Measurements from ENCODE around the gene INSIG1. TPM values are rescaled to one million over a fixed set of nuclear protein-coding genes. Genes with fewer than 3 reads are reported as not detected.

INSIG1 gene
- total and polyA plus RNA-seq, 2 of the 4 experiments (the other 2 are of a cell fraction), result 19.0 to 26.0 TPM

GRCh38 chr7:155279787-155280445, 17.8 kb upstream of the INSIG1 start:
- no peaks in the 10 kb centered on the region for H3K4me1 ChIP-seq (ENCODE audit: control insufficient read depth, insufficient read depth, low read length)
- no peak overlapping the region for H2BK20ac ChIP-seq (ENCODE audit: low read depth, low read length)
- H3K23ac ChIP-seq (ENCODE audit: low read depth, low read length), result no peak overlapping the region
- no peak overlapping the region for H2BK5ac ChIP-seq (ENCODE audit: low read depth, low read length, poor library complexity, severe bottlenecking)
- H3K9me3 ChIP-seq (ENCODE audit: control insufficient read depth, insufficient read depth, low read length), result no peaks in the 10 kb centered on the region
- H3K4me3 ChIP-seq (ENCODE audit: insufficient read depth, low read depth, low read length), result no peak overlapping the region
- BruUV-seq (replicated peaks), result no TSS peak
- dilution Hi-C loops (cut with HindIII; ENCODE audit: low sequenced_read_pairs, unreplicated experiment) (no loop called here), intact Hi-C loops (cut with micrococcal nuclease) (no loop called here), in situ Hi-C loops (cut with MboI; ENCODE audit: low sequenced_read_pairs) (no loop called here)
- no peak for DNase-seq
- no peaks in the 10 kb centered on the region for H3K36me3 ChIP-seq (ENCODE audit: control insufficient read depth, insufficient read depth, low read length)
- TF ChIP-seq POLR2A (IDR thresholded peaks at IDR 0.05; ENCODE audit: low read depth, low read length), result no peak
- no peak for TF ChIP-seq MAZ (IDR thresholded peaks at IDR 0.05; ENCODE audit: borderline replicate concordance, low read depth, low read length)
- TF ChIP-seq FOS (IDR thresholded peaks at IDR 0.05; ENCODE audit: low read depth, low read length), result no peak
- TF ChIP-seq RFX5 (IDR thresholded peaks at IDR 0.05; ENCODE audit: low read depth, low read length), result no peak
- H4K5ac ChIP-seq (ENCODE audit: low read depth, low read length), result no peak overlapping the region
- no peak overlapping the region for H2AFZ ChIP-seq (replicated peaks; ENCODE audit: low read length, poor library complexity)
- H2AK5ac ChIP-seq (ENCODE audit: low read depth, low read length), result no peak overlapping the region
- no peak overlapping the region for H3K4me2 ChIP-seq (ENCODE audit: low read depth, low read length)
- no CpG with 5 or more reads among the region's 14 CpGs for WGBS, 2 experiments (ENCODE audit: extremely low coverage in 2 of 2, insufficient read length in 1 of 2)
- no peak overlapping the region for H2BK120ac ChIP-seq (ENCODE audit: low read depth, low read length)
- H3K14ac ChIP-seq (replicated peaks; ENCODE audit: low read depth, low read length), result no peak overlapping the region
- no peak overlapping the region for H2BK15ac ChIP-seq (ENCODE audit: low read depth, low read length)
- CTCF ChIA-PET, result interaction anchor here (0.6 kb wide), 1 partner anchor 1857 kb away, joined by 4 read pairs; no protein-coding TSS in a partner anchor
- no peak overlapping the region for H3K18ac ChIP-seq (ENCODE audit: low read depth, low read length)
- no peak overlapping the region for H2AK9ac ChIP-seq (replicated peaks; ENCODE audit: low read depth, low read length, poor library complexity)
- ATAC-seq (ENCODE audit: low read depth), result no peak
- H3K56ac ChIP-seq (ENCODE audit: extremely low read depth, insufficient read depth, low read length), result no peak overlapping the region
- H4K8ac ChIP-seq (ENCODE audit: low read depth in 2 of 2, low read length in 2 of 2), result no peak overlapping the region
- no peaks in the 10 kb centered on the region for H3K79me1 ChIP-seq (ENCODE audit: low read depth in 1 of 2, low read length in 2 of 2)
- H3K9me1 ChIP-seq (ENCODE audit: insufficient read depth, low read length), result no peaks in the 10 kb centered on the region
- H3K9ac ChIP-seq (ENCODE audit: low read depth, low read length), result no peak overlapping the region
- no peaks in the 10 kb centered on the region for H4K20me1 ChIP-seq (ENCODE audit: insufficient read depth, low read length)
- H3K27me3 ChIP-seq (ENCODE audit: control insufficient read depth, insufficient read depth, low read length), result peaks cover 23% of the 10 kb centered on the region
- no peak overlapping the region for H4K91ac ChIP-seq (ENCODE audit: insufficient read depth, low read depth, low read length)
- POLR2A ChIA-PET (ENCODE audit: unreplicated experiment), result no interaction called here
- H3K27ac ChIP-seq (ENCODE audit: insufficient read depth, low read length), result no peak overlapping the region
- H3K4ac ChIP-seq (ENCODE audit: low read depth, low read length), result no peak overlapping the region

Measured in IMR-90 (cell line).